WERI-Rb-1 (cell line): ENCODE results near the gene LRRK2.
"Not testable (repeated sequence)": the region's sequence is repeated elsewhere in the genome, so short reads cannot be mapped to it uniquely, and the experiment has no call there.

Experiments used
- DNase-seq: peaks from one replicate; pipeline ENCODE4 v3.0.0-alpha.2; 2020
- H3K27ac ChIP-seq: fragments of 250-450 bp; sonication (Bioruptor Pico); 2 replicates; pipeline ENCODE4 v1.5.1; 2020; ENCODE audit warnings: mild to moderate bottlenecking, moderate library complexity
- H3K27me3 ChIP-seq: fragments of 250-450 bp; sonication (Bioruptor Pico); 2 replicates; pipeline ENCODE4 v1.5.1; 2021; ENCODE audit warnings: mild to moderate bottlenecking, low read depth, moderate library complexity; ENCODE audit not compliant: insufficient read depth, severe bottlenecking
- H3K36me3 ChIP-seq: fragments of 250-450 bp; sonication (Bioruptor Pico); 2 replicates; pipeline ENCODE4 v1.5.1; 2020; ENCODE audit warnings: mild to moderate bottlenecking, moderate library complexity
- H3K4me3 ChIP-seq: 2 replicates; pipeline ENCODE4 v1.5.1; 2011; ENCODE audit warnings: low read depth, mild to moderate bottlenecking, control low read depth, low read length
- H3K9me3 ChIP-seq: fragments of 250-450 bp; sonication (Bioruptor Pico); 2 replicates; pipeline ENCODE4 v1.5.1; 2021; ENCODE audit warnings: mild to moderate bottlenecking, moderate library complexity; ENCODE audit not compliant: severe bottlenecking
- CTCF ChIP-seq: IDR thresholded peaks from 2 replicates; pipeline ENCODE4 v1.5.1; 2011; ENCODE audit warnings: low read depth, mild to moderate bottlenecking, control low read depth, inconsistent platforms, low read length

LRRK2 gene

GRCh38 chr12:40207551-40207950 is 17.2 kb upstream of the LRRK2 start:
- DNase-seq: no peak
- no peak for TF ChIP-seq CTCF

GRCh38 chr12:40208707-40209446 is 15.9 kb upstream of the LRRK2 start:
- Histone ChIP-seq H3K27ac (no peak overlapping the region), H3K4me3 (no peak overlapping the region), H3K9me3 (no peaks in the 10 kb centered on the region), H3K36me3 (no peaks in the 10 kb centered on the region), H3K27me3 (no peaks in the 10 kb centered on the region)
- TF ChIP-seq CTCF: no peak
- DNase-seq: no peak

More at GRCh38 chr12:40207551-40207950, 17.2 kb upstream of the LRRK2 start:
- Histone ChIP-seq H3K9me3 (no peaks in the 10 kb centered on the region), H3K36me3 (no peaks in the 10 kb centered on the region), H3K27me3 (no peaks in the 10 kb centered on the region), H3K4me3 (no peak overlapping the region), H3K27ac (no peak overlapping the region)

- no peaks in the 10 kb centered on the region for H3K36me3 ChIP-seq
- no peak overlapping the region for H3K27ac ChIP-seq
- no peak for TF ChIP-seq CTCF
Observed at GRCh38 chr12:40209886-40210285, 14.9 kb upstream of the LRRK2 start.

GRCh38 chr12:40211186-40211585 is 13.6 kb upstream of the LRRK2 start:
- not testable (repeated sequence) for H3K4me3 ChIP-seq, DNase-seq, H3K36me3 ChIP-seq, H3K27me3 ChIP-seq, H3K9me3 ChIP-seq, H3K27ac ChIP-seq

More at GRCh38 chr12:40209886-40210285, 14.9 kb upstream of the LRRK2 start:
- no peak for DNase-seq
- no peaks in the 10 kb centered on the region for H3K27me3 ChIP-seq
- H3K4me3 ChIP-seq: no peak overlapping the region
- H3K9me3 ChIP-seq: no peaks in the 10 kb centered on the region

GRCh38 chr12:40212566-40212965 is 12.2 kb upstream of the LRRK2 start:
- H3K4me3 ChIP-seq: no peak overlapping the region

GRCh38 chr12:40215982-40216381 is 8.8 kb upstream of the LRRK2 start:
- H3K27ac ChIP-seq: no peak overlapping the region
- no peaks in the 10 kb centered on the region for H3K9me3 ChIP-seq
- no peaks in the 10 kb centered on the region for H3K36me3 ChIP-seq
- no peak for TF ChIP-seq CTCF
- H3K27me3 ChIP-seq: no peaks in the 10 kb centered on the region
- no peak overlapping the region for H3K4me3 ChIP-seq
- DNase-seq: no peak

More at GRCh38 chr12:40212566-40212965, 12.2 kb upstream of the LRRK2 start:
- Histone ChIP-seq H3K9me3 (no peaks in the 10 kb centered on the region), H3K36me3 (no peaks in the 10 kb centered on the region), H3K27ac (no peak overlapping the region), H3K27me3 (no peaks in the 10 kb centered on the region)
- TF ChIP-seq CTCF: no peak
- DNase-seq: no peak
